Measurements from ENCODE around the gene MDH2. TPM values are rescaled to one million over a fixed set of nuclear protein-coding genes. Genes with fewer than 3 reads are reported as not detected.

Gene MDH2
- total and polyA plus RNA-seq, 2 donors (not counting 1 experiment from before 2014, with no cell fraction given), result 49.4 to 90.7 TPM

GRCh38 chr7:76060842-76061241, 12.9 kb downstream of the MDH2 start:
- no peaks in the 10 kb centered on the region for H3K4me1 ChIP-seq (ENCODE audit: control insufficient read depth, extremely low read depth, insufficient read depth, low read length)
- no peaks in the 10 kb centered on the region for H3K9me3 ChIP-seq (ENCODE audit: control insufficient read depth, insufficient read depth, low read depth, low read length)
- peaks cover 42% of the 10 kb centered on the region for H3K36me3 ChIP-seq (ENCODE audit: control insufficient read depth, insufficient read depth, low read length)
- no peak overlapping the region for H3K4me2 ChIP-seq (ENCODE audit: extremely low read depth, insufficient read depth, low read length)
- peaks cover 4% of the 10 kb centered on the region for H3K79me2 ChIP-seq (ENCODE audit: control insufficient read depth, insufficient read depth, low read length)
- TF ChIP-seq CTCF (conservative IDR thresholded peaks at IDR 0.05 in 1 of 2, IDR thresholded peaks at IDR 0.05 in 1 of 2; ENCODE audit: low read depth in 1 of 2, low read length in 2 of 2) (no peak), EZH2 (IDR thresholded peaks at IDR 0.05; ENCODE audit: low read length, missing control alignments) (no peak)
- H2AFZ ChIP-seq (ENCODE audit: low read length), result no peak overlapping the region
- H3K27ac ChIP-seq (ENCODE audit: insufficient read depth, low read length), result no peak overlapping the region
- H3K27me3 ChIP-seq (ENCODE audit: control insufficient read depth, insufficient read depth, low read length), result no peaks in the 10 kb centered on the region
- no peak overlapping the region for H3K4me3 ChIP-seq (replicated peaks in 1 of 4; ENCODE audit: control extremely low read depth in 1 of 4, insufficient read depth in 1 of 4, low read depth in 3 of 4, low read length in 4 of 4)
- DNase-seq (ENCODE audit: low read depth in 2 of 2), result no peak
- no peak overlapping the region for H3K9ac ChIP-seq (ENCODE audit: insufficient read depth, low read length)
- no peaks in the 10 kb centered on the region for H4K20me1 ChIP-seq (ENCODE audit: control insufficient read depth, extremely low read depth, insufficient read depth, low read length)

- Histone ChIP-seq H3K4me3 (replicated peaks in 1 of 4; ENCODE audit: control extremely low read depth in 1 of 4, insufficient read depth in 1 of 4, low read depth in 3 of 4, low read length in 4 of 4) (no peak overlapping the region), H3K4me1 (ENCODE audit: control insufficient read depth, extremely low read depth, insufficient read depth, low read length) (no peaks in the 10 kb centered on the region), H2AFZ (ENCODE audit: low read length) (no peak overlapping the region), H3K27ac (ENCODE audit: insufficient read depth, low read length) (no peak overlapping the region), H4K20me1 (ENCODE audit: control insufficient read depth, extremely low read depth, insufficient read depth, low read length) (no peaks in the 10 kb centered on the region), H3K9me3 (ENCODE audit: control insufficient read depth, insufficient read depth, low read depth, low read length) (no peaks in the 10 kb centered on the region), H3K27me3 (ENCODE audit: control insufficient read depth, insufficient read depth, low read length) (no peaks in the 10 kb centered on the region), H3K9ac (ENCODE audit: insufficient read depth, low read length) (no peak overlapping the region), H3K4me2 (ENCODE audit: extremely low read depth, insufficient read depth, low read length) (no peak overlapping the region), H3K36me3 (ENCODE audit: control insufficient read depth, insufficient read depth, low read length) (peaks cover 44% of the 10 kb centered on the region), H3K79me2 (ENCODE audit: control insufficient read depth, insufficient read depth, low read length) (no peaks in the 10 kb centered on the region)
- DNase-seq (ENCODE audit: low read depth in 2 of 2), result no peak
- TF ChIP-seq EZH2 (IDR thresholded peaks at IDR 0.05; ENCODE audit: low read length, missing control alignments) (no peak), CTCF (conservative IDR thresholded peaks at IDR 0.05 in 1 of 2, IDR thresholded peaks at IDR 0.05 in 1 of 2; ENCODE audit: low read depth in 1 of 2, low read length in 2 of 2) (no peak)
These were observed 14.3 kb downstream of the MDH2 start for GRCh38 chr7:76062254-76062653.

GRCh38 chr7:76063114-76063513, 15.2 kb downstream of the MDH2 start:
- Histone ChIP-seq H3K4me1 (ENCODE audit: control insufficient read depth, extremely low read depth, insufficient read depth, low read length) (peaks cover 2% of the 10 kb centered on the region), H4K20me1 (ENCODE audit: control insufficient read depth, extremely low read depth, insufficient read depth, low read length) (no peaks in the 10 kb centered on the region), H3K9me3 (ENCODE audit: control insufficient read depth, insufficient read depth, low read depth, low read length) (no peaks in the 10 kb centered on the region), H2AFZ (ENCODE audit: low read length) (no peak overlapping the region), H3K27me3 (ENCODE audit: control insufficient read depth, insufficient read depth, low read length) (no peaks in the 10 kb centered on the region), H3K4me3 (replicated peaks in 1 of 4; ENCODE audit: control extremely low read depth in 1 of 4, insufficient read depth in 1 of 4, low read depth in 3 of 4, low read length in 4 of 4) (no peak overlapping the region), H3K27ac (ENCODE audit: insufficient read depth, low read length) (no peak overlapping the region), H3K9ac (ENCODE audit: insufficient read depth, low read length) (no peak overlapping the region), H3K36me3 (ENCODE audit: control insufficient read depth, insufficient read depth, low read length) (peaks cover 42% of the 10 kb centered on the region), H3K79me2 (ENCODE audit: control insufficient read depth, insufficient read depth, low read length) (no peaks in the 10 kb centered on the region), H3K4me2 (ENCODE audit: extremely low read depth, insufficient read depth, low read length) (no peak overlapping the region)
- no peak for TF ChIP-seq EZH2 (IDR thresholded peaks at IDR 0.05; ENCODE audit: low read length, missing control alignments)
- no peak for TF ChIP-seq CTCF (conservative IDR thresholded peaks at IDR 0.05 in 1 of 2, IDR thresholded peaks at IDR 0.05 in 1 of 2; ENCODE audit: low read depth in 1 of 2, low read length in 2 of 2)
- no peak for DNase-seq (ENCODE audit: low read depth in 2 of 2)

Data from fibroblast of lung (primary cell).